GM23248 (cell line): ENCODE measurements around the gene KIAA1671.

Experiments used
- EZH2 ChIP-seq: fragments of 200-600 bp; sonication (generic); IDR thresholded peaks from 2 replicates; pipeline ENCODE4 v1.6.1; 2018; ENCODE audit warnings: antibody characterized with exemption, mild to moderate bottlenecking; ENCODE audit not compliant: insufficient read depth, poor library complexity, severe bottlenecking
- EZH2phosphoT487 ChIP-seq: fragments of 200-600 bp; sonication (generic); IDR thresholded peaks from 2 replicates; pipeline ENCODE4 v1.6.1; 2018; ENCODE audit warnings: antibody characterized with exemption, moderate library complexity, mild to moderate bottlenecking, low read depth; ENCODE audit not compliant: insufficient read depth

DNA sequence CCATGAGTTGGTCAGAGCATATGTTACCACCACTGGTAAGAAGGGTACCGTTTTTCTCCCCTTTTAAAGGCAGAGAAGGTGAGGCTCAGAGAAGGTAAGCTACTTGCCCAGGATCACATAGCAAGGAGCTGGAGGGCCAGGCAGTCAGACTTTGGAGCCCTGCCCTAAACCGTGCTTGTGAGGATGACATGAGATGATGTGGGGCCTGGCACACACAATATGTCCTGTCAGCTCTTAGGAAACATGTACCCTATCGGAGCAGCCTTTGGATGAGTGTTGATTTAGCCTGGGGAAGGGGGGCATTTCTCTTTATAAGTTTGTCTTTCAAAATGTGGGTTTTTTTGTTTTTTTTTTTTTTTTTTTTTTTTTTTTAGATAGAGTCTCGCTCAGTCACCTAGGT is 146.7 kb downstream of the KIAA1671 start:
- TF ChIP-seq EZH2 (no peak), EZH2phosphoT487 (no peak)
